Stimulated activated CD4-positive, alpha-beta T cell treated with anti-CD3 and anti-CD28 coated beads, Interleukin-1b, Interleukin-23, amount 100 ng/mL, for 48 hours (primary cell): ENCODE measurements around the gene AUTS2.

Experiments
- DNase-seq: peaks from one replicate; pipeline ENCODE4 v3.0.0-alpha.2; 2020

The AUTS2 gene

DNA sequence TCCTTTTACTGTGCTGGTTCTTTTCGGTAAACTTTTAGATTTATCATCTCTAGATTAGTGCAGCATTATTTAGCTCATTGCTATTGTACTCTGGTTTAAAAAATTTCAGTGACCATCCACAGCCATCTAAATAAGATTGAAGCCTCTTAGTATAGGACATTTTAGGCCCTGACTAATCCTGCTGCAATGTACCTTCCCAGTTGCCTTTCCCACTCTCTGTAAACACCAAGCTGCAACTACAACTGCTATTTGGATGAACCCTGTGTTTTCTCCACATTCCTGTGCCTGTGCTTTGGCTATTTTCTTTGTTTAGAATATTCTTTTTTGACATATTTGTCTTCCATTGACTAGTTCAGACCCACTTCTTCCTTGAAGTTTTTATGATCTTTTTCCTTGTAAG lies 314.6 kb downstream of the AUTS2 start:
- DNase-seq, result no peak

- DNase-seq, result no peak
Observed at GRCh38 chr7:69919426-69920111, 321.3 kb downstream of the AUTS2 start.

DNA sequence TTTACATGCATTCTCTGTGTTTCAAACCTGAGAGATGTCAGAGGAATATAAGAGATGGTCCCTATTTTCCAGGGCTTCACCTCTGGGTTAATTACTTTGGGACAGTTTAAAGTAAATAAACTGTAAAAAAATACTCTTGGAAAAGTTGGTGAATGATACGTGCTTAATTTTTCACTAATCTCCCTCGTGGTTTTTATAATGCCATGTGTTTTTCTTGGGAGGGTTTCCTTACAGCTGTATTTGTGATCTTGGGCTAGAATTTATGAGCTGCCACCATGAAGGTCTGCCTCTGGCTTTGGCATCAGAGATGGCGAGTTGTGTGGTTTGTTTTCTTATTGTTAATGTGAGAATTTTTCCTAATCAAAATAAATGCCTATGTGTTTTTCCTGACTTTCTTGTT lies 322.5 kb downstream of the AUTS2 start:
- DNase-seq, result no peak

- DNase-seq, result no peak
Observed at GRCh38 chr7:69922026-69922803, 323.9 kb downstream of the AUTS2 start.

GRCh38 chr7:69927461-69927860 lies 329.2 kb downstream of the AUTS2 start:
- DNase-seq, result no peak

DNA sequence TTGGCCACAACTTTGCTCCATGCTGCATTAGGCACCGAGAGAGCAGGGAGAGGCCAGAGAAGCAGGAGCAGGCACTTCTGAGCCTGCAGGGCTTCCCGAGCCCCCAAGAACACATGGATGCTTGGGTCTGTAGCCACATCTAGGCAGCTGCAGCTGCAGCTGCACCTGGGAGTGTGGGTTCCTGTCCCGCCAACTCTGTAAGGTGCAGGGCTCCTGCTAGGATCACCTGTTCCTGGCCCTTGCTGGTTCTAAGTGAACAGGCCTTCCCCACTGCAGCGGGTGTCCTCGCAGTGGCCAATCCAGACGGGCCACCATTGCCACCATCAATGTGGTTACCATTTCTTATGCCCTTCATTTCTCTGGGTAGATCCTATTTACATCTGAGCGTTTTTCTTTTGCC lies 330.3 kb downstream of the AUTS2 start:
- DNase-seq, result no peak

- no peak for DNase-seq
Observed at GRCh38 chr7:69929622-69930021, 331.3 kb downstream of the AUTS2 start.

- DNase-seq, result no peak
Observed at GRCh38 chr7:69932034-69932628, 333.9 kb downstream of the AUTS2 start.

GRCh38 chr7:69934144-69934903 lies 336.0 kb downstream of the AUTS2 start:
- no peak for DNase-seq

DNA sequence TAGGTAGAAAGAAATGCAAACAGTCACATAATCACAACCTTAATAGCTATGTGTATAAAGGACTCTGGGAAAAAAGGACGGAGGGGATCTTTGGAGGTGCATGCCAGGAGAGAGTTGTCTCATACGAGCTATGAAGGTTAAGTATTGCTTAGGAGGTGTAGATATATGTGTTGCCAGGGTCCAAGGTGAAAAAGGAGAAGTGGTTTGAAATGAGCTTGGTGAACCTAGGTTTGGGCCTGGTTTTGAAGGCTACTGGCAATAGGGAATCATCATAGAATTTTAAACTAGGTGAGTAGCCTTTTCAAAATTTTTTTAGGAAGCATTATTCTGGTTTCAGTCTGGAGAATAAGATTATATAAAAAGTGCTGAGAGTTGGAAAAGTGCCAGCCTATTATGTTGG lies 336.8 kb downstream of the AUTS2 start:
- no peak for DNase-seq

- DNase-seq, result no peak
Observed at GRCh38 chr7:69937097-69937496, 338.8 kb downstream of the AUTS2 start.

GRCh38 chr7:69939317-69939716 lies 341.0 kb downstream of the AUTS2 start:
- no peak for DNase-seq

GRCh38 chr7:69941077-69941651 lies 342.9 kb downstream of the AUTS2 start:
- DNase-seq, result no peak

DNA sequence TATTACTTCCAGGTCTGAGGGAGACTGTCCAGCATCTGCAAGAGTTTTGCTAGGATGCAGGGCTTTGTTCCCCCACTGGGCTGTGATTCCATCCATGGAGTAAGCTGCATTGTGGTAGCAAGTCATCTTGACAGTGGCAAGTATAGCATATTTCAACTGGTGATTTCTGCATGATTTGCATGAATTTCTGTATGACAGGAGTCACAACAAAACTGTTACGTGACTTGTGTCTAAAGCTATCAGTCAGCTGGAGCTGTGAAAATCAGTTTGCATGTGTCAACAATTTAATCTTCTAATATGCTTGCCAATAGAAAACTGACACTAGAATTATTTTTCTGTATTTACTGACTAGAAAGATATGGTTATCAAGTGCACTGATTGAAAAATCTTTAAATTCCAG lies 344.3 kb downstream of the AUTS2 start:
- no peak for DNase-seq

GRCh38 chr7:69946901-69947300 lies 348.6 kb downstream of the AUTS2 start:
- DNase-seq, result no peak

GRCh38 chr7:69947998-69948397 lies 349.7 kb downstream of the AUTS2 start:
- DNase-seq, result no peak

DNA sequence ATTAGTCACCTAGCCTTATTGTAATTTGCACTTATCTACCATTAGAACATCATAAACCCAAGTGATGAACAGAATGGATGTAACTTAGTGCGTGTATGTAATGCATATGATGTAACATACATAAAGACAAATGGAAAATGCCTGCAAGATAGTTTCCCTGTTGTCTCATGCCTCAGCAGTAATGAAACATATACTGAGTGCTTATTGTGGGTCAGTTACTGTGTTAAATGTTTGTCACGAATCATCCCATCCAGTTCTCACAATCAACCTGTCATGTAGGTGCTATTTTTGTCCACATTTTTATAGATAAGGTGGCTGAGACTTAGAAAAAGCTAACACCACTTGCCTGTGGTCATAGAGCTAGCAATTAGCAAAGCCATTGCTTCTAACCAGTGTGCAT lies 350.8 kb downstream of the AUTS2 start:
- DNase-seq, result no peak

DNA sequence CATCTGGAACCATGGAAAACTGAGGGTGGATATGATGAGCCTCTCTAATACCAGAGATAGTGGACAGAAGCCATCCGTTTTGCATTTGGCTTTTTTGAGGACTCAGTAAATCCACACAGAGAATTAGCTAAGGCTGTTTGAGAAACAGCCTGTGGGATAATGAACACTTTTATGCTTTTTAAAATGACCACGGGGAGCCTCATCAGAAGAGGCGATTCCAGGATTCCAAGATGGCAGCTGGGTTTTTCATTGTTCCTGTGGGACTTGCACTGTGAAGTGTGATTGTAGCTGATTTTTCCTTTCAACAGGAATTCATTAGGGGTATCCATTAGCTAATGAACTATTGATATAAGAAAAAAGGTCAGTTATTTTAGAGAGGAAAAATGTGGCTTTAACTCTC lies 353.2 kb downstream of the AUTS2 start:
- no peak for DNase-seq

GRCh38 chr7:69953136-69954067 lies 355.1 kb downstream of the AUTS2 start:
- DNase-seq, result no peak

GRCh38 chr7:69956541-69956940 lies 358.3 kb downstream of the AUTS2 start:
- no peak for DNase-seq

DNA sequence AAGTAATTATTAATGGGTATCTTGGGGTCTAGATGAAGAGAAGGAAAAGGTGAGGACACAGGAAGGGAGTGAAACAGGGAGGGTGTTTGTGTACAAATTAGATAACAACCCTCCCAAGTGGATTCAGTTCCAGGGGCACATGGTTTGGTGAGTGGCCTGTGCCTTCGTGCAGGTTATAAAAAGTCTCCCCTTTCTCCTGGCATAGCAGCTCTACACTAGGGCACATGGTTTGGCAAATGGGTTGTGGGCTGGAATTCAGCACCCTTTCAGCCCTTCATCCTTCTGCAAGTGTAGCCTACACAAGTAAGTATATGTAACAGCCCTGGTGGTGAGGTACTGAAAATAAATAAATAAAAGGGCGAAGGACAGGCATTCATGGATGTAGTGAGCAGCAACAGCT lies 359.4 kb downstream of the AUTS2 start:
- DNase-seq, result no peak
